ENCODE data around the gene DPH1.

Gene DPH1

GRCh38 chr17:2056206-2057174, 26.5 kb downstream of the DPH1 start:
- Histone ChIP-seq H2AFZ (ENCODE audit: low read depth) (no peak overlapping the region), H3K27me3 (ENCODE audit: insufficient read depth, low read depth) (peaks cover 5% of the 10 kb centered on the region; the same call in 1 of the 2 replicates), H3K4me2 (no peak overlapping the region), H4K20me1 (ENCODE audit: insufficient read depth) (no peaks in the 10 kb centered on the region), H3K9ac (no peak overlapping the region), H3K79me2 (ENCODE audit: insufficient read depth, low read depth) (no peaks in the 10 kb centered on the region), H3K4me1 (ENCODE audit: low read depth, poor library complexity, severe bottlenecking) (no peaks in the 10 kb centered on the region), H3K27ac (no peak overlapping the region), H3K4me3 (IDR thresholded peaks at IDR 0.05; ENCODE audit: insufficient read depth, low read depth, low read length) (no peak overlapping the region), H3K36me3 (ENCODE audit: insufficient read depth) (no peaks in the 10 kb centered on the region)
- TF ChIP-seq CTCF (conservative IDR thresholded peaks at IDR 0.05; ENCODE audit: low read depth, low read length) = no peak

- no peaks in the 10 kb centered on the region for H3K27me3 ChIP-seq (ENCODE audit: insufficient read depth, low read depth)
- H3K79me2 ChIP-seq (ENCODE audit: insufficient read depth, low read depth) = no peaks in the 10 kb centered on the region
- H4K20me1 ChIP-seq (ENCODE audit: insufficient read depth) = no peaks in the 10 kb centered on the region
- H3K4me1 ChIP-seq (ENCODE audit: low read depth, poor library complexity, severe bottlenecking) = no peaks in the 10 kb centered on the region
- H2AFZ ChIP-seq (ENCODE audit: low read depth) = no peak overlapping the region
- no peaks in the 10 kb centered on the region for H3K36me3 ChIP-seq (ENCODE audit: insufficient read depth)
- H3K9ac ChIP-seq = no peak overlapping the region
- H3K4me2 ChIP-seq = no peak overlapping the region
- H3K4me3 ChIP-seq (IDR thresholded peaks at IDR 0.05; ENCODE audit: insufficient read depth, low read depth, low read length) = no peak overlapping the region
- TF ChIP-seq CTCF (conservative IDR thresholded peaks at IDR 0.05; ENCODE audit: low read depth, low read length) = no peak
- H3K27ac ChIP-seq = no peak overlapping the region
Observed at GRCh38 chr17:2057175-2057759, 27.3 kb downstream of the DPH1 start.

GRCh38 chr17:2057760-2058585, 28.0 kb downstream of the DPH1 start:
- Histone ChIP-seq H3K4me1 (ENCODE audit: low read depth, poor library complexity, severe bottlenecking) (no peaks in the 10 kb centered on the region), H3K79me2 (ENCODE audit: insufficient read depth, low read depth) (no peaks in the 10 kb centered on the region), H3K27ac (no peak overlapping the region), H2AFZ (ENCODE audit: low read depth) (no peak overlapping the region), H3K4me3 (IDR thresholded peaks at IDR 0.05; ENCODE audit: insufficient read depth, low read depth, low read length) (no peak overlapping the region), H4K20me1 (ENCODE audit: insufficient read depth) (no peaks in the 10 kb centered on the region), H3K36me3 (ENCODE audit: insufficient read depth) (no peaks in the 10 kb centered on the region), H3K4me2 (no peak overlapping the region), H3K9ac (no peak overlapping the region), H3K27me3 (ENCODE audit: insufficient read depth, low read depth) (no peaks in the 10 kb centered on the region)
- TF ChIP-seq CTCF (conservative IDR thresholded peaks at IDR 0.05; ENCODE audit: low read depth, low read length) = no peak
